Endothelial cell of umbilical vein (primary cell): ENCODE data around the gene TET2.

Source experiments
- CTCF ChIP-seq, 2 donors: IDR thresholded peaks; 1 replicate in 1 of 2; 2 replicates in 1 of 2; pipeline ENCODE4 v1.5.1; 2011; ENCODE audit warnings: low read length in 2 of 2, mild to moderate bottlenecking in 2 of 2, moderate library complexity in 2 of 2, control low read depth in 1 of 2, inconsistent platforms in 1 of 2, low read depth in 1 of 2; ENCODE audit not compliant: insufficient read depth in 1 of 2; ENCODE audit errors: extremely low read depth in 1 of 2
- EZH2 ChIP-seq: IDR thresholded peaks from 2 replicates; pipeline ENCODE4 v1.6.1; 2012; ENCODE audit warnings: borderline replicate concordance, low read depth, mild to moderate bottlenecking, moderate library complexity, low read length, inconsistent platforms; ENCODE audit not compliant: severe bottlenecking
- GATA2 ChIP-seq: IDR thresholded peaks from 2 replicates; pipeline ENCODE4 v1.7.0; 2011; ENCODE audit warnings: low read depth, mild to moderate bottlenecking, moderate library complexity, mixed read lengths, low read length; ENCODE audit not compliant: insufficient read length, insufficient read depth
- MAX ChIP-seq: IDR thresholded peaks from 2 replicates; pipeline ENCODE4 v1.6.1; 2011; ENCODE audit not compliant: insufficient read depth, insufficient read length
- POLR2A ChIP-seq: IDR thresholded peaks from 2 replicates; pipeline ENCODE4 v1.6.1; 2012; ENCODE audit warnings: low read depth, mild to moderate bottlenecking, control low read depth, low read length

GRCh38 chr4:105108971-105109370, 37.7 kb upstream of the TET2 start:
- TF ChIP-seq POLR2A (no peak), CTCF (IDR thresholded peaks at IDR 0.05; ENCODE audit: extremely low read depth in 1 of 2, insufficient read depth in 1 of 2, low read depth in 1 of 2, low read length in 2 of 2) (no peak), EZH2 (no peak), MAX (no peak), GATA2 (no peak)
